ENCODE measurements around the gene NNMT.

DNA sequence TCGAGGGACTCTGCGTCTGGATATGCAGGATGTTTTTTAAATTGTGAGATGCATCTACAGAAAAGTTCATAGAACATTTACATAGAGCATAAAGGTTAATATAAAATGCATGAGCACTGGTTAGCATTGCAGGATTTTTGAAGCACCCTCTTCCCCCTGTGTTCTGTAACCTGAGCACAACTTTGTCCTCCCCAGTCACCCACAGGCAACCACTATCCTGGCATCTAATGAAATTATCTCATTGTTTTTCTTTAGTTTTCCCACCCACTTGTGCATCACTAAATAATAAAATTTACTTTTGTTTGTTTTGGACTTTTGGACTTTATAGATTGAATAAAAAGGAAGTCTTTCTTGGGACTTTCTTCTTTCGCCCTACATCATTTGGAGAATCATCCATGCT lies 10.0 kb upstream of the NNMT start:
- TF ChIP-seq, protein P1, sequence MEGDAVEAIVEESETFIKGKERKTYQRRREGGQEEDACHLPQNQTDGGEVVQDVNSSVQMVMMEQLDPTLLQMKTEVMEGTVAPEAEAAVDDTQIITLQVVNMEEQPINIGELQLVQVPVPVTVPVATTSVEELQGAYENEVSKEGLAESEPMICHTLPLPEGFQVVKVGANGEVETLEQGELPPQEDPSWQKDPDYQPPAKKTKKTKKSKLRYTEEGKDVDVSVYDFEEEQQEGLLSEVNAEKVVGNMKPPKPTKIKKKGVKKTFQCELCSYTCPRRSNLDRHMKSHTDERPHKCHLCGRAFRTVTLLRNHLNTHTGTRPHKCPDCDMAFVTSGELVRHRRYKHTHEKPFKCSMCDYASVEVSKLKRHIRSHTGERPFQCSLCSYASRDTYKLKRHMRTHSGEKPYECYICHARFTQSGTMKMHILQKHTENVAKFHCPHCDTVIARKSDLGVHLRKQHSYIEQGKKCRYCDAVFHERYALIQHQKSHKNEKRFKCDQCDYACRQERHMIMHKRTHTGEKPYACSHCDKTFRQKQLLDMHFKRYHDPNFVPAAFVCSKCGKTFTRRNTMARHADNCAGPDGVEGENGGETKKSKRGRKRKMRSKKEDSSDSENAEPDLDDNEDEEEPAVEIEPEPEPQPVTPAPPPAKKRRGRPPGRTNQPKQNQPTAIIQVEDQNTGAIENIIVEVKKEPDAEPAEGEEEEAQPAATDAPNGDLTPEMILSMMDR (IDR thresholded peaks at IDR 0.05): no peak
- TF ChIP-seq FOXJ3 (CRISPR knock-in tag; IDR thresholded peaks at IDR 0.05): no peak
- TF ChIP-seq EZH2phosphoT487 (IDR thresholded peaks at IDR 0.05; ENCODE audit: borderline replicate concordance, low read depth): no peak
